ENCODE results near the gene RIPK1.
A peak's percentile ranks its signal among the peaks of the same experiment; 100 is the strongest.

Gene RIPK1

DNA sequence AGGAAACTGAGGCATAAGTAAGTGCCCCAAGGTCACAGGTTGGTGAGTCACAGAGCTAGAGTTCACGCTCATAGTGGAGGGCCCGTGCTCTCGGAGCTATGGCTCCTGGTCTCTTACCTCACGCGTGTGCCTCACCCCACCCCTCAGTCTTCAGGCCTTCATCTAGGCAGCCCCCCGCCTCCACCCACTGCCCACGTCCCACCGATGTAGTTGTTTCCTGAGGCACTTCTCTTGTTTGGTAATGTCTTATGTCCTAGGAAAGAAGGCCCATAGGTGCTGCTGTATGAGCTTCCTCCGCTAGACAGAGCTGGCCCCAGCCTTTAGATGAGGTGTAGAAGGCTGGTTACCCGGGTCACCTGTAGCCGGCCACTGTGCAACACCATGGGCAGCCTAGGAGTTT is 5.1 kb downstream of the RIPK1 start:
- TF ChIP-seq EZH2phosphoT487 (conservative IDR thresholded peaks at IDR 0.05; ENCODE audit: low read length) (no peak), CTCF (IDR thresholded peaks at IDR 0.05; ENCODE audit: insufficient read depth, low read length, poor library complexity, severe bottlenecking) (no peak)
- Histone ChIP-seq H3K36me3 (ENCODE audit: low read length) (peaks cover 8% of the 10 kb centered on the region; the same call in 1 of the 2 replicates), H3K9me2 (replicated peaks; ENCODE audit: insufficient read depth, low read length) (no peaks in the 10 kb centered on the region), H3K4me3 (ENCODE audit: insufficient read depth, low read length, poor library complexity, severe bottlenecking) (no peak overlapping the region), H4K20me1 (ENCODE audit: low read depth, low read length) (no peaks in the 10 kb centered on the region), H3K79me2 (ENCODE audit: insufficient read depth, low read length) (peaks cover 76% of the 10 kb centered on the region), H3K4me2 (ENCODE audit: low read depth, low read length, poor library complexity, severe bottlenecking) (no peak overlapping the region), H3K9ac (ENCODE audit: low read length) (no peak overlapping the region), H3K27ac (ENCODE audit: low read depth, low read length) (no peak overlapping the region), H3K27me3 (ENCODE audit: low read length) (no peaks in the 10 kb centered on the region), H2AFZ (ENCODE audit: low read depth, low read length, severe bottlenecking) (no peak overlapping the region), H3K9me3 (ENCODE audit: insufficient read depth, low read length) (no peaks in the 10 kb centered on the region), H3F3A (ENCODE audit: insufficient read depth) (peaks cover 22% of the 10 kb centered on the region)

DNA sequence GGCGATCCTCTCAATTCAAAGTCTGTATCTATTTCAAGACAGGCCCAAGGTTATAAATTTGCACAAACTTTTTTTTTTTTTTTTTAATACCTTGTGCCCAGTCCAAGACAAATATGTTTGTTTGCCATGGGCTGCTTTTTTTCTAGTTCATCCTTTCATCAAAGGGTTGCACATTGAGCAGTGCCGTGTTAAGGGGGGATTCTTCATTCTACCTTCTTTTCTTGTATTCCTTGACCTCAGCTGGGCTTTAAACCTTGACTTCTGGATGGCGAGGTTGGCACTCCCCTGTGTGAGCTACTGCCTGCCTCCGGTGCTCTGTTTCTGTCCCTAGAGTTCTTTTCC is 7.4 kb downstream of the RIPK1 start:
- Histone ChIP-seq H3K9me3 (ENCODE audit: insufficient read depth, low read length) (no peaks in the 10 kb centered on the region), H2AFZ (ENCODE audit: low read depth, low read length, severe bottlenecking) (no peak overlapping the region), H3K9ac (ENCODE audit: low read length) (peak overlapping the region; percentile 27), H3K27ac (ENCODE audit: low read depth, low read length) (peak overlapping the region; percentile 44), H3K4me3 (ENCODE audit: insufficient read depth, low read length, poor library complexity, severe bottlenecking) (peak overlapping the region; percentile 3), H3K79me2 (ENCODE audit: insufficient read depth, low read length) (peaks cover 58% of the 10 kb centered on the region), H3K36me3 (ENCODE audit: low read length) (peaks cover 10% of the 10 kb centered on the region), H3K9me2 (replicated peaks; ENCODE audit: insufficient read depth, low read length) (no peaks in the 10 kb centered on the region), H4K20me1 (ENCODE audit: low read depth, low read length) (no peaks in the 10 kb centered on the region), H3K27me3 (ENCODE audit: low read length) (no peaks in the 10 kb centered on the region), H3F3A (ENCODE audit: insufficient read depth) (peaks cover 14% of the 10 kb centered on the region), H3K4me2 (ENCODE audit: low read depth, low read length, poor library complexity, severe bottlenecking) (peak overlapping the region; percentile 53)
- TF ChIP-seq EZH2phosphoT487 (conservative IDR thresholded peaks at IDR 0.05; ENCODE audit: low read length) (no peak), CTCF (IDR thresholded peaks at IDR 0.05; ENCODE audit: insufficient read depth, low read length, poor library complexity, severe bottlenecking) (no peak)

GRCh38 chr6:3076320-3076719 is 8.0 kb downstream of the RIPK1 start:
- H3K9me3 ChIP-seq (ENCODE audit: insufficient read depth, low read length) = no peaks in the 10 kb centered on the region
- H3K9me2 ChIP-seq (replicated peaks; ENCODE audit: insufficient read depth, low read length) = no peaks in the 10 kb centered on the region
- peaks cover 10% of the 10 kb centered on the region for H3K36me3 ChIP-seq (ENCODE audit: low read length)
- no peak overlapping the region for H3K4me3 ChIP-seq (ENCODE audit: insufficient read depth, low read length, poor library complexity, severe bottlenecking)
- peak overlapping the region; percentile 27 for H3K9ac ChIP-seq (ENCODE audit: low read length)
- no peaks in the 10 kb centered on the region for H4K20me1 ChIP-seq (ENCODE audit: low read depth, low read length)
- peak overlapping the region; percentile 53 for H3K4me2 ChIP-seq (ENCODE audit: low read depth, low read length, poor library complexity, severe bottlenecking)
- peaks cover 8% of the 10 kb centered on the region; the same call in 1 of the 2 replicates for H3F3A ChIP-seq (ENCODE audit: insufficient read depth)
- no peak for TF ChIP-seq EZH2phosphoT487 (conservative IDR thresholded peaks at IDR 0.05; ENCODE audit: low read length)
- TF ChIP-seq CTCF (IDR thresholded peaks at IDR 0.05; ENCODE audit: insufficient read depth, low read length, poor library complexity, severe bottlenecking) = no peak
- H2AFZ ChIP-seq (ENCODE audit: low read depth, low read length, severe bottlenecking) = no peak overlapping the region
- peaks cover 52% of the 10 kb centered on the region for H3K79me2 ChIP-seq (ENCODE audit: insufficient read depth, low read length)
- no peaks in the 10 kb centered on the region for H3K27me3 ChIP-seq (ENCODE audit: low read length)
- peak overlapping the region; percentile 44 for H3K27ac ChIP-seq (ENCODE audit: low read depth, low read length)

Measured in SU-DHL-6 (cell line).